Neuron (in vitro differentiated cells): Measurements from ENCODE around the gene MSL3.
A peak's percentile ranks its signal among the peaks of the same experiment; 100 is the strongest.

ENCODE experiments used
- H2AFZ ChIP-seq: one replicate; pipeline ENCODE4 v1.6.1; 2013; ENCODE audit warnings: low read depth, mild to moderate bottlenecking, inconsistent platforms, low read length, moderate library complexity
- H3K27me3 ChIP-seq: one replicate; pipeline ENCODE4 v1.6.1; 2013; ENCODE audit warnings: low read length; ENCODE audit not compliant: insufficient read depth
- H3K36me3 ChIP-seq: one replicate; pipeline ENCODE4 v1.6.1; 2013; ENCODE audit warnings: low read length; ENCODE audit not compliant: insufficient read depth
- H3K4me1 ChIP-seq: one replicate; pipeline ENCODE4 v1.6.1; 2013; ENCODE audit warnings: low read length; ENCODE audit not compliant: insufficient read depth
- H3K4me3 ChIP-seq: 2 replicates; pipeline ENCODE4 v1.5.1; 2013; ENCODE audit warnings: mild to moderate bottlenecking, low read length, moderate library complexity
- H3K9me3 ChIP-seq: one replicate; pipeline ENCODE4 v1.6.1; 2013; ENCODE audit warnings: low read length

Gene MSL3

DNA sequence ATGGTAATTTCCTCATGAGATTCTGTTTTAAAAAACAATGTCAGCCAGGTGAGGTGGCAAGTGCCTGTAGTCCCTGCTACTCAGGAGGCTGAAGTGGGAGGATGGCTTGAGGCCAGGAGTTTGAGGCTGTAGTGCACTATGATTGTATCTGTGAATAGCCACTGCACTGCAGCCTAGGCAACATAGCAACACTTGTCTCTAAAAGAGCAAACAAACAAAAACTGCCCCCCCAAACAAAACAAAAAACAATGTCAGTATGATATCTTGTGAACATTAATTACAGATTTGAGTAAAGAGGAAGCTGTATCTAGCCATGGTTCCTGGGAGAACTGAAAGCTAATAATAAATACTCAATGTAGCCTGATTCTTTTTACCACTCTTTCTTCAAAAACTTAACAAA, 6.8 kb upstream of the MSL3 start:
- Histone ChIP-seq H3K36me3 (no peaks in the 10 kb centered on the region), H3K27me3 (peaks cover 21% of the 10 kb centered on the region), H3K9me3 (no peaks in the 10 kb centered on the region), H3K4me1 (no peaks in the 10 kb centered on the region), H2AFZ (no peak overlapping the region), H3K4me3 (no peak overlapping the region)

- Histone ChIP-seq H3K27me3 (peaks cover 19% of the 10 kb centered on the region), H3K9me3 (no peaks in the 10 kb centered on the region), H3K4me1 (no peaks in the 10 kb centered on the region), H3K36me3 (no peaks in the 10 kb centered on the region), H3K4me3 (no peak overlapping the region), H2AFZ (no peak overlapping the region)
These were observed 4.4 kb upstream of the MSL3 start for GRCh38 chrX:11753668-11754067.

DNA sequence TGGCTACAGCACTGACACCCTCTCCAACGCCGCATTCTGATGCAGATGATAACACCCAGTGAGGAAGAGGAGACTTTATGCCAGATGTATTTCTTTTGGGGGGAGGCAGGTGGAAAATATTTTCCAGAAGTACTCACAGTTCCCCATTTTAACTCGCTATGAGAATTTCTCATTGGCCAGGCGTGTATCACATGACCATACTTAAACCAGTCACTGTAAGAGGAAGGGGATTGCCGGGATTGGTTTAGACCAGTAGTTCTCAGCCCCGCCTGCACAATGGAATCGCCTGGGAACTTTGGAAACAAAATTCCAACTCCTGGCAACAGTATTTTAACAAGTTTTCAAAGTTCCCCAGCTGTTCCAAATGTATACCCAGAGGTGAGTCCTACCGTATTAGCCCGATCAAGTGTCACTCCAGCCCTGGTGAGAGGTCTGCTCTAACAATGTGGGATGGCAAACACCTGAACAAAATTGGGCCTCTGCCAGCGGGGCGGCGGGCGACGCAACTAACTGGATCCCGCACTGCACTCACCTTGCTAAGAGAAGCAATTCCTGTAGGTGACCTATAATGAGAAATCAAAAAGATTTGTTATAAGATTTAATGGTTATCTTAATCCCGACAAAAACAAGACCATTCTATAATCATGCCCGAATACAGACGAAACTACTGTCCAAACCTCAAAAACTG, 2.9 kb upstream of the MSL3 start:
- H3K36me3 ChIP-seq, result no peaks in the 10 kb centered on the region

DNA sequence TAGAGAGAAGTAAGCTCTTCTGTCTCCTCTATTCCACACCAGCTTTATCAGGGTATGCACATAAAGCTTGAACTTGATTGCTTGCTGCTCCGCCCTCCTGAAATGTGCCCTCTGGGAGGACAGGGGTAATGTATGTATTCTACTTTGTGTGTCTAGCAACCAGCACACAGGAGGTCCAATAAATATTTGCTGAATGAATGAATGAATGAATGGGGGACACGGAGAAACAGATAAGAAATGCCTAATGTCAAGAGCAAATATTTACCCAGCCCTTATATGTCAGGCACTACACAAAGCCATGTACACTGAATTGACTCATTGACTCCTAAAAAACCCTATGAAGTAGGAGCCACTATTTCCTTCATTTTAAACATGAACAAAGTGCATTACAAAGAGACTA, 2.3 kb upstream of the MSL3 start:
- Histone ChIP-seq H3K27me3 (peaks cover 14% of the 10 kb centered on the region), H3K9me3 (no peaks in the 10 kb centered on the region), H3K36me3 (no peaks in the 10 kb centered on the region), H3K4me1 (peaks cover 2% of the 10 kb centered on the region), H2AFZ (no peak overlapping the region), H3K4me3 (no peak overlapping the region)

More for the DNA sequence above, 2.9 kb upstream of the MSL3 start:
- Histone ChIP-seq H3K9me3 (no peaks in the 10 kb centered on the region), H2AFZ (no peak overlapping the region), H3K4me3 (no peak overlapping the region), H3K4me1 (no peaks in the 10 kb centered on the region), H3K27me3 (peaks cover 14% of the 10 kb centered on the region)

GRCh38 chrX:11756354-11757318, 1.4 kb upstream of the MSL3 start:
- Histone ChIP-seq H3K9me3 (no peaks in the 10 kb centered on the region), H3K27me3 (peaks cover 14% of the 10 kb centered on the region), H3K4me1 (peaks cover 2% of the 10 kb centered on the region), H3K36me3 (no peaks in the 10 kb centered on the region), H2AFZ (peak overlapping the region; percentile 29), H3K4me3 (peak overlapping the region; percentile 57)

DNA sequence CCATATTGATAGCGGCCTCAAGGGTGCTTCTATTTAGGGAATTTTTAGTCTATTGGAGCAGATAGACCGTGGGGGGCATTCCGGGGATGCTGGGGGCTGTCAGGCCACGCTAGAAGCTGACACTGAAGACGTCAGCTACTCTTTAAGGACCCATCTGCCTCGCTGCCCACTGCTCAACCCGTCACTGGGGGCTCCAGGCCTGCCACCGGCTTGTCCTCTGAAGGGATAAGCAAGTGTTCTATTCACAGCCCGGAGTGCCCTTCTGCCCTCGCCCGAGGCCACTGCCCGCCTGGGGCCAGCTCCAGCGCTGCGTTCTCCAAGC, 679 bp upstream of the MSL3 start:
- peaks cover 2% of the 10 kb centered on the region for H3K4me1 ChIP-seq
- peak overlapping the region; percentile 29 for H2AFZ ChIP-seq
- H3K27me3 ChIP-seq, result peaks cover 14% of the 10 kb centered on the region
- H3K36me3 ChIP-seq, result peaks cover 2% of the 10 kb centered on the region
- no peaks in the 10 kb centered on the region for H3K9me3 ChIP-seq
- peak overlapping the region; percentile 57 for H3K4me3 ChIP-seq

DNA sequence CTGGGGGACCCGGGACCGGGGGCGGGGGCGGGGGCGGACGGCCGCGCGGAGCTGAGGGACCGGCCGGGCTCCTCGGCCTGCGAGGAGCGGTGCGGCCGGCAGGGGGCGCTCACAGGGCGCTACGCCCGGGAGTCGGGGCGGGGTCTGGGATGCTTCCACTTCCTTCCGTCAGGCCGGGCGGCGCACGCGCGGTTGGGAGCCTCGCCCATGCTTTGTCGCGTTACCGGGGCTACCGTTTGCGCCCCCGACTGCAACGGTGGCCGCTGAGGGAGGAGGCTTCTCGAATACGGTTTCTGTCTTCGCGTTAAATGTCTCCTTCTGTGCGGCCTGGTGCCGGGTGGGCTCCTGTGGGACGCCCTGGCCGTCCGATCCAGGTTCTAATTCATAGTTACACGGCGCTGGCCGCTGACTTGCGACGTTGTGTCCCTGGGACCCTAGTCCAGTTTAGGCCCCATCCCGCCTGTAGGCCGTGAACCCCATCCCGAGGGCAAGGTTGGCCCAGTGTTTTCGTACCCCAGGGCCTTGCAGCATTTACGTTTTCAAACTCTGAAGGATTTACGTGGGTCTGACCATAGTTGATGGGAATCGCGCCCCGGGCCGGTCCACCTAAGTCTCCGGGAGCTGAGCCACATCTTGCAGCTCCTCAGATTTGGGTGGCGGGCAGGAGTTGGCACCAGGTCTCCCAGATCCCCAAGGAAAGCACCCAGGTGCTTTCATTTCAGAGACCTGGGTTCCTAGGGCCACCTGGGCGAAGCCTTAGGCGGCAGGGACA, 549 bp downstream of the MSL3 start:
- Histone ChIP-seq H3K27me3 (peaks cover 9% of the 10 kb centered on the region), H3K4me3 (peak overlapping the region; percentile 90), H3K4me1 (peaks cover 2% of the 10 kb centered on the region)

GRCh38 chrX:11759172-11759460, 1.1 kb downstream of the MSL3 start:
- H3K4me3 ChIP-seq, result peak overlapping the region; percentile 90
- peaks cover 14% of the 10 kb centered on the region for H3K36me3 ChIP-seq
- no peaks in the 10 kb centered on the region for H3K9me3 ChIP-seq
- H3K27me3 ChIP-seq, result peaks cover 7% of the 10 kb centered on the region
- H2AFZ ChIP-seq, result peak overlapping the region; percentile 84
- H3K4me1 ChIP-seq, result peaks cover 2% of the 10 kb centered on the region

More for the DNA sequence above, 549 bp downstream of the MSL3 start:
- Histone ChIP-seq H2AFZ (peak overlapping the region; percentile 84), H3K9me3 (no peaks in the 10 kb centered on the region), H3K36me3 (peaks cover 10% of the 10 kb centered on the region)

GRCh38 chrX:11759461-11760311, 1.6 kb downstream of the MSL3 start:
- Histone ChIP-seq H3K4me1 (peaks cover 2% of the 10 kb centered on the region), H3K36me3 (peaks cover 17% of the 10 kb centered on the region), H3K9me3 (no peaks in the 10 kb centered on the region), H3K27me3 (peaks cover 6% of the 10 kb centered on the region), H2AFZ (peak overlapping the region; percentile 84), H3K4me3 (peak overlapping the region; percentile 90)

DNA sequence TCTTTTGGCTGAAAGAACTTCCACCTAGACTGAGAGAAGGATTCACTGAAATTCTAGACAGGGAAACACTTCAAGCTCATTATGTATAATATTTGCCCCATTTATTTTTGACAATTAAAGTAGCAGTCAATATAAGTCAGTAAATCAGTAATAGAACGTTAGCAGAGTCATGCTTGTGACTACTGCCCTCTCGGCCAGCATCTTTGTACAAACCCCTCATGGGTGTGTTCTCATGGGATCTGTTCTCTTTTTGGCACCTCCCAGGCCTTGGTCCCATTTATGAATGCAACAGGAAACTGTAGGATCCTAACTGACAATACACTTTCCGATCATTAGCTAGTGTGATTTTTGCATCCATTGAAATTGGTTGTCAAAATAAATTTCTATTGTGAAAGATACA, 2.9 kb downstream of the MSL3 start:
- Histone ChIP-seq H3K36me3 (peaks cover 24% of the 10 kb centered on the region), H2AFZ (no peak overlapping the region)

DNA sequence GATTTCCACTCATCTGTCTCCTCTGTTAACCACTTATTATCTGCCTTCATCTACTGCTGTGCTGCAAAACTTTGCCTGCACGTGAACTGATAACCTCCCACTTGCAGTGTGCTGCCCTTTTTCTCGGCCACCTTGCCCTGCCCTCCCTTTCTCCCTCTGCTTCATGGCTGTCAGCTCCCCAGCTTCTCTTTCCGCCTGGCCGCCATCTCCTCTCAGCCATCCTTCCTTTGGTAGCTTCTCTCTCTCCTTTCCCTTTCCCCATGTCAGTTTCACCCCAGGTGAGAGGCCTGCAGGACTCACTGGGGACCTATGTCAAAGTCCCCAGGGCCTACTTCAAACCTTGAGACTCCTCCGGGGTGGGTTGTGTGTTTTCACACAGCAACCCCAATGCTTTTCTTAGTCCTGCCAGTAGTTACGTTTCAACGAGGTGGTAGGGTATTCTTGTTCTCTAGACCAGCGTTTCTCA, 6.6 kb downstream of the MSL3 start:
- Histone ChIP-seq H3K4me3 (no peak overlapping the region), H3K9me3 (no peaks in the 10 kb centered on the region), H3K36me3 (peaks cover 39% of the 10 kb centered on the region), H2AFZ (no peak overlapping the region), H3K27me3 (no peaks in the 10 kb centered on the region), H3K4me1 (peaks cover 2% of the 10 kb centered on the region)

More for the DNA sequence above, 2.9 kb downstream of the MSL3 start:
- Histone ChIP-seq H3K4me1 (peaks cover 2% of the 10 kb centered on the region), H3K4me3 (no peak overlapping the region), H3K9me3 (no peaks in the 10 kb centered on the region), H3K27me3 (peaks cover 1% of the 10 kb centered on the region)

DNA sequence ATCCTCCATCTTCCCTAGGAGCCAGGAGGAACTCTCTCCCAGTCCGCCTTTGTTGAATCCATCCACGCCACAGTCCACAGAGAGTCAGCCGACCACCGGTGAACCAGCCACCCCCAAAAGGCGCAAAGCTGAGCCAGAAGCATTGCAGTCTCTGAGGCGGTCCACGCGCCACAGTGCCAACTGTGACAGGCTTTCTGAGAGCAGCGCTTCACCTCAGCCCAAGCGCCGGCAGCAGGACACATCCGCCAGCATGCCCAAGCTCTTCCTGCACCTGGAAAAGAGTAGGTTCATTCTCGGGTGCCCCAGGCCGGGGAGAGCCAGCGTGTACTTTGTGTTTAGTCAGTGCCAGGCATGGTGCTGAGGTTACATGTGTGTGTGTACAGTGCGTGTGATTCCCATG, 7.4 kb downstream of the MSL3 start:
- H2AFZ ChIP-seq, result no peak overlapping the region
- no peak overlapping the region for H3K4me3 ChIP-seq
- peaks cover 39% of the 10 kb centered on the region for H3K36me3 ChIP-seq
- no peaks in the 10 kb centered on the region for H3K27me3 ChIP-seq
- H3K9me3 ChIP-seq, result no peaks in the 10 kb centered on the region
- no peaks in the 10 kb centered on the region for H3K4me1 ChIP-seq
